GM19463 (cell line): ENCODE data around the gene APOB.

ENCODE experiments used
- ATAC-seq: cut with Tn5 transposase; IDR thresholded peaks from one replicate; pipeline ENCODE4 v1.9.1; 2021; ENCODE audit warnings: mild to moderate bottlenecking, moderate library complexity; ENCODE audit not compliant: unreplicated experiment

Gene APOB

DNA sequence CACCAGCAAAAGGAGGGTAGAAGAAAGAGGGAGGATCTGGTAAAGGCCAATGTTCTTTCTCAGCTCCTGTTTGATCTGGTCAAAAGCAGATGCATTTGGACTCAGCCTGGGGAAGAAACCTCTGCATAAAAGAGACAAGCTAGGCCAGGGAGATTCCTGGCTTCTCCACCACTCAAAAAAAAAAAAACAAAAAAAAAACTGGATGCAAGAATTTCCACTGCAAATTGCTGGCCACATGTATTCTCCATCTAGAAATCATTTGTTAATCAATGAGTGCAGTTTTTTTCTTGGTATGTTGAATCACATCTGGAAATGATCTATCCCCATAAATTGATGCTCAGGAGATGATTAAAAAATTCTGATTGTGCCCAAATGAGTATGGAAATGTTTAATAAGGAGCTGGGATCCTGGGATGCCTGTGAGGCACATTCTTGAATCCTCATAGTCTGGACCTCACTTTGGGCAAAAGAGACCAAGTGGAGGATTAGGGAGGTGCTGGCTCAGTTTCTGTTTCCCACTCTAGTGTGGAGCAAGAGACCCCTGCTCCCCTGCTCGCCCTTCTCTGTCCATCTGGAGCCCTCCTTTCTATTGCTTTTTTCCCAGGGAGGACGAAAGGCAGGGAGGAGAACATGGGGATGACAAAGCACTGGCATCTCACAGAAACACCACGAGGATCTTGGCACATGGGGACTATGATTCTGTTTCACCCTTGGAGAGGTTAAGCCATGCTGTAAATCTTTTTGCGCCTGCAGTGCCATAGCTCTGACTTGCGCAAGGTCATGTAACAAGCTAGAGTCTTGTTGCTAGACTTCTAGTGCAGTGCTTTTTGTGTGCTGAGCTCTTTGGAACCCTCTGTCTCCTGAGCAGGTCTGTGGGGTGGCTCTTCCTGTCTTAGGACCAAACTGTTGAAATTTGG lies 57.6 kb downstream of the APOB start:
- no peak for ATAC-seq

DNA sequence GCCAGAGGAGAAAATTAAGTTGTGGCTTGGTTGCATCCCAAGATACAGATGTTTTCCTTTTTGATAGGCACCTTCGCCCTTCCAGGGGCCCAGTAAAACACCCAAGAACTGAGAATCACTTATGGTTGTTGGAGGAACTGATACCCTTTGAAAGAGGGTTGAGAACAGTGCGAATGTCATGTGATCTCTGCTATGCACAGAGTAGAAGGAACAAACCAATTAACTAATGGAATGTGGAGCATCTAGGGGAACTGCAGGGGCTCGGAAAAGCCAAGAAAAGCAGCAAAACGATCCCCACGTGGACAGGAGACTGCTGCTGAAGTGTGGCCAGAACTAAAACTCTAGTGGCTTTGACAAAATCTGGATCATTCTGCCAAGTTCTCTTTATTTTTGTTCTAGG lies 58.8 kb downstream of the APOB start:
- no peak for ATAC-seq

DNA sequence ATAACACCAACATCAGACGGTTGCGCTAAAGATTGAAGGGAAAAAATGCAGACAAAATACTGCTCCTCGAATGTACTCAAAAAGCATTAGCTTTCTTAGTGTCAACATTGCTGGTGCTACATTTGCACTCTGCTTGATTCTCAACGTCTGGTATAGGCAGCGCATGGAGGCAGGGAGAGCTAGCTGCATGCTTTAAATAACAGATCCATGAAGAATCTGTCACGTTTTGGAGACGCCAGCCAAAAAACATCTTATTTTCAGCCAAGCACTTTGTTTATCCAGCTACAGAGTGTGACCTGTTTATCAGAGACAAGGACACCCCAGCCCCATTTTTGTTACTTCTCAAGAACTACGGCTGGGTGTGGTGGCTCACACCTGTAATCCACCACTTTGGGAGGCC lies 59.5 kb downstream of the APOB start:
- no peak for ATAC-seq

DNA sequence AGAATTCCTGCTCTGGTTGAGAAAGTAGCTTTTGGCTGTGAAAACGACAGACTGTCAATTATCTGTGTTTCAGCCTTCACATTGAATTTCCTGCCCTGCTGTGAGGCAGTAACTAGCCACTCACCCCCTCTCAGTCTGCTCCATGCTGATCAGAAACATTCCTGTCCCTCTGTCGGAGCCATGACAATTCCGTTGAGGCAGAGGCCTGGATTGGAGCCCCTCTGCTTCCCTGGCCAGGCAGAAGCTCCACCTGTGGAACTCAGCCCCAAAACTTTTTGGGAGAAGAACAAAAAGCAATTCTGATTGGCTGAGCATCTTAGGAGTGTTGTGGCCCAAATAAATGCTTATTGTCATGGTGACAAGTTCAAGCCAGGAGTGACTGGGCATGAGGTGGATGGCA lies 60.0 kb downstream of the APOB start:
- no peak for ATAC-seq

DNA sequence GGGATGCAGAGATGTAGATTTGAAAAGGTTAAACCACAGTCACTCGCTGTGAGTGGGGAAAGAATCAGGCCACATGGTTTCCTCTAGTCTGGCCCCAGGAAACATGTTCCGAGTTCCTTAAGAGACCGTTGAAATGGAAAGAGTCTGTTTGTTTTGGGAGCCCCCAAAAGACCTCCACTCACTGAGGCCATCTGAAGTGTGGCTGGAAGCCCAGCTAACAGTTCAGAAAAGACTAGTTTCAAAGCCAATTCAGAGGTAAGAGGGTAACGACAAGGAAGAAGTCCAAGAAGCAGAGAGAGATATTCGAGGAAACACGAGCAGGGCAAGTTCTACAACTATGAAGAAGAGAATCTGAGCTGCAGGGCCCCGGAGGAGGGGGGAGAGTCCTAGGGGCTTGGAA lies 61.0 kb downstream of the APOB start:
- no peak for ATAC-seq

DNA sequence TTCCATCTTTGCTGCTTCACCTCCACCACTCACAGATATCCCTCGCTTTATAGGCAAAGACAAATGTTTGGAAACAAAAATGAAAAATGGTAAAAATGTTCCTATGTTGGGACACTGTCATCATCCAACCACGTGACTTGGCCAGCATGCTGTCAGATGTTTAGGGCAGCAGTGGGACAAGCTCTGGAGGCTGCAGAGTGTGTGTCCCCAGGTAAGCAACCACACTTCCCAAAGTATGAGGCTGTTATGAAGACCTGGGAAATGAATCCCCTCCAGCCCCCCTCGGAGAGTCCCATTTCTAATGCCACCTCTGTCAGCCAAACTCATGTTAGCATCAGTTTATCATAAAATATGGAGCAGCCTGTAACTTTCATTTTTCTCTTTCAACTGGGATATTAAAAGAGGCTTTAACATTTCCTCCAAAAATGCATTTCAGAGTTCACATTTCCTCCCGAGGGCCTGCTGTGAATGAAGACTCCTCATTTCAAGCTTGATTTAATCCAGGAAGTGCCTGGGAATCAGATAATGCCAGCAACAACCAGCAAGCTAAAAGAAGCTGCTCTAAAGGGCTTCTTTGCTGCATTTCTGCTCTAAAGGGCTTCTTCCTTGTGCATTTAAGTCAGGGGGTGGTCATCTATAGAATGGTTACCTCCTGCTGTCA lies 66.2 kb downstream of the APOB start:
- no peak for ATAC-seq

DNA sequence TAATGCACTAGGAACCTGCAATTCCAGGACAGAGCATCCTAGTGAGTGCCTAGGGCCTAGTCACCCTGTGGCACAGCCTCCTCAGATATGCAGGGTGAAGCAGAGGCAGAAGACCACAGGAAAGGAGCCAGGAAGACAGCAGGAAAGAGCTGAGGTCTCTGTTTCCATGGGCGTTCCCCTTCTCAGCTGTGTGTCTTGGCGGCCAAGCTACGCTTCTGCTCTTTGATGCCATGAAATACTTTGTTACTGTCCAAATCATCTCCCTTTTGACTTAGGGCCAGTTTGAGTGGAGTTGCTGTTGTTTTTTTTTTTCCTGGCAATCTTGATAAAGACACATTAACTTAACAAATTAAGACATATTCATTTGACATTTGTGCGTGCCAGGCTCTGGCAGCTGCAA lies 67.3 kb downstream of the APOB start:
- no peak for ATAC-seq

DNA sequence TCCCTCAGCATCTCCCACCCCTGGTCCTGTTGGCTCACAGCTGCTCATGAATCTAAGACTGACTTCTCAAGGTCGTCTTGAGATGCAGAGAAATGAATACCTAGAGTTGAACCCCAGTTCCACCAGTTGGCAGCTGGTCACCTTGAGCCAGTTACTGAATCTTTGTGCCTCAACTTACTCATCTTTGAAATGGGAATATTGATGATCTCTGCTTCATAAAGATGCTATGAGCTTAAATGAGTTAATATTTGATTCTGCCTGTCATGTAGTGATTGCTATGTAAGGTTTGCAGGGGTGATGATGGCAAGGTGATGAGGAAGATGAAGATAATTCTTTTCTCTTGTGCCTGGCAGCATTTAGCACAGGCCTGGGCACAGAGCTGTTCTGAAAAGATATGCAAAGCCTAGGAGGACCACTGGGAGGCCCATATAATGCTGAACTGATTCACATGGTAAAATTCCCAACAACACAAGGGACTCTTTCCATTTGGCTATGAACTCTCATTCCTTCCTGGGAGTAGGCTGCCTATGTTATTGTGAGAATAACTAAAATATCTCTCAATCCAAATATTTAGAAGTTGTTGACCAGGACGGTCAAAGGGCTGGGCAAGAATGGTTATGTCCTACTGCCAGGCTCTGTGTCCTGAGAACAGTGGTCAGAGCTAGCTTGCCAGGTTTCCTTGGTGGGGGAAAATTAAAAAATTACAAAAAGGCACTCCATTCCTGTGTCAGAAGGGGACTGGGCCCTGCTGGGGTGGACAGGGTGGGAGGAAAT lies 70.9 kb downstream of the APOB start:
- no peak for ATAC-seq

DNA sequence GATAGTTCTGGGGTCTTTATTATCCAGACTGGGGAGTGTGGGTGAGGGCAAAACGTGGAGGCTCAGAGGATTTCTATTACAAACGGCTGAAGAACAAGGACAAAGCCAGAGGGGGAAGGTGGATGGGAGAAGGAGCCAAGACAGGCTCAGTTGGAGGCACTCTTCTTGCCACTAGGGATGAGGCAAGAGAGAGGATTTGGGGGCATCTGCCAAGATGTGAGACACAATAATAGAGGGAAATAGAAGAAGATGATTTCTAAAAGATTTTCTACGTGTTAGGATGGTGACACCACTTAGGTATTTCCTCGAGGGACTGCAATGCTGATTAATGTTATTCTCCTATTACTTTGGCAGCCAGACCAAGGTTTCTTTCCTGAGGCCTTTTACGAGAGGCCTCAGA lies 71.8 kb downstream of the APOB start:
- no peak for ATAC-seq

DNA sequence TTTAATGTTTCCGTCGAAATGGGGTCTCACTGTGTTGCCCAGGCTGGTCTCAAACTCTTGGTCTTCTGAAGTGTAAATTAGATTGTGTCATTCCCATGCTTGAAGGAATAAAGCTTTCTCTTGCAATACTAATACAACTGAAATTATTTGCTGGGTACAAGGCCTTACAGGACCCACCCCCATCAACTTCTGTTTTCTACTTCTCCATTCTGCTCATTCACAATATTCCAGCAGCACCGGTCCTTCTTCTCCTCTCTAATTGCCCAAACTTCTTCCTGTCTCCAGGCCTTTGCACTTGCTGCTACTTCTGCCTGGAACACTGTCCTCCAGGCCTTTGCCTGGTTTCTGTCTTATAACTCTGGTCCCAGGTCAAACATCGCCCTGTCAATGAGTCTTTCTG lies 73.8 kb downstream of the APOB start:
- no peak for ATAC-seq

DNA sequence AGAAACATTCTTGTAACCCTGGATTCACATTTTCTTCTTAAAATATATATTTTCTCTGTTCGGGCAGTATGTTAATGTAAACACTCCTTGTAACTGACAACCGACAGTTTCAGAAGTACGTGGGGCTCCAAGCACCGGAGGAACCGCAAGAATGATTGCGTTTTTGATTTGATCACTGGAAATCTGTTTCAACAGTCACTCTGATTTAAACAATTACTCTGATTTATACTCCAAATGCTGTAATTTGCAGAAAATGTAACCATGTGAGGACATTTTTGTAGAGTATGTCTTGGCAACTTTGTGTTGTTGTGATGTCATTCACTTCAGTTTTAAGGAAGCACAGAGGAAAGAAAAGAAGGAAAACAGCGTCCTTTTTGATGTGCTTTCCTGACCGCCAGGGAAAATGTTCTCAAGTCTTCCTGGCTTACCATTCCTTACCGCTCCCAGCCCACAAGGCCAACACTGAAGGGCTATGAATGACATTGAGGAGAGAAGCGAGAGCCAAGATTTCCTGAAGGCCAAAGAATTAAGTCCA lies 77.7 kb downstream of the APOB start:
- ATAC-seq: no peak

DNA sequence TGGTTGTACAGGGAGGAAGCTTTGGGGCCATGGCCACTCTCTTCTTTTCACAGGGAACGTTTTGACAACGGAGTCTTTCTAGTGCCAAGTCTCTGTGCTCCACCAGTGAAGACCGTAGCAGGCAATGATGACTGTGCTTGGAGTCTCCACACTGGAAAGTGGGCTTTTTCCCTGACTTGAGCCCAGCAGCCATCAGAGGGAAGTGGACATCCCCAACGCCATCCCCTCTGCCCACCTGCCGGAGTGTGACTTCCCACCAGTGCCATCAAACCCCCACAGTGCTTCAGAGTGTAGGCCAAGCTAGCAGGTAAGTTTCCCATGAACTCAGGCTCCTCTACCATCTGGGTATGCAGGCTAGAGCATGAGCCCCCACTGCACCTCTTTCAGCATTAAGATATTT lies 78.7 kb downstream of the APOB start:
- no peak for ATAC-seq

DNA sequence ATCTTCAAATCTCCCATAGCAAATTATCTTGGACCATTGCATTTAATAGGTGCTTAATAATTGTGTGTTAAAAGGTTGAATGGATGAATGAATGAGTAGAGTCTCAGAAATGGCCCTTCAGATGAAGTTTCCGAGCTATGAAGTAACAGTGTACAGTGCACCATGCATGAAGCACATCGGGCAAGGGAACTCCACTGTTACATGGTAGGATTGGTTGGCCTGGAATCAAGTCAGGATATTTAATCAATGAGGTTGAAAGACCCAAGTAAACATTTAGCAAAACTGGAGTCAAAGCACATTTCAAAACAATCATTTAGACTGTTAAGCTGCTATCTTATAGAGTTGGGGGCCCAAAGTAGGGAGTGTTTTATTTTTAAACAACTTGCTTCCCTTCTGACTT lies 80.0 kb downstream of the APOB start:
- no peak for ATAC-seq

DNA sequence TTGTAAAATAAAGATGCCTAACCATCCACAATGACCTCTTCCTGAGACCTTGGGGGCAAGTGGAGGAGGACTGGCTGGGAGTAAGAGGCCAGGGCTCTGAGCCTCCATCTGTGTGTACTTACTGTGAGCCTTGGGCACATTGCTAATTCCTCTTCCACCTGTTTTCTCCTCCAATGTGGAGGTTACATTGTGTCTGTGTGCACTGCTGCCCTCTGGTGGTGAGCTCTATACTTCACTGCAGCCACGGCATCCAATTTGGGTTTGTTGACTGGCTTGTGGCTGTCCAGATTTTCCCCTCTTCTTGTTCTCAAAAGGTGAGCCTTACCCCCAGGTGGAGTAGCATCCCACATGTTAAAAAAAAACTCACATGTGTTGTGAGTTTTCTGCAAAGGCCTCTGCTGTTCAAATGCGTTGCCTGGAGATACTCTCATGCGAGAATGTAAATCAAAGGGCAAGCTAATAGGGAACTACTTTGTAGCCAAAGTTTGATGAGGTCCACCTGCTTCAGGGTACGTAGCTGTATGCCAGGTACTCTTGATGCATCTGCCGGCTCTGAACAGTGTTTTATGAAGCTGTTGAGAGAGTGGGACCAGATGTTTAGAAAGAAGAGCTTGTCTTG lies 80.8 kb downstream of the APOB start:
- peak; percentile 79 for ATAC-seq

DNA sequence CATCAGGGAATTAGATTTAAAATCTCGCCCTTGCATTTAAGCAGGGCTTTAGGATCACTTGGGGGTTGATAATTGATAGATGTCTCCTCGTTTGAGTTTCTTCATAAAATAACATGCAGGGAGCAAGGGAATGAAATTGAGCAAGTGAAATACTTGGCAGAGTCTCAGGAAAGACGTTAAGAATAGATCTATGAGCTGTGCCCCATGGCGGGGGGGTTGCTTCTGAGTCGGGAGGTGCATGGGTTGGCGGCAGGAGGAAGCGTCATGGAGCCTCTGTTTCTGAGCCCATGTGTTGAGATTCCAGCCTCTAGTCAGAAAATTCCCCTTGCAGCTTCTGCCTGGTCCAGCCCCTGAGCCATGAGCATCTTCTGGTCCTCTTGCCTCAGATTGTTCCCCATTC lies 82.0 kb downstream of the APOB start:
- no peak for ATAC-seq

DNA sequence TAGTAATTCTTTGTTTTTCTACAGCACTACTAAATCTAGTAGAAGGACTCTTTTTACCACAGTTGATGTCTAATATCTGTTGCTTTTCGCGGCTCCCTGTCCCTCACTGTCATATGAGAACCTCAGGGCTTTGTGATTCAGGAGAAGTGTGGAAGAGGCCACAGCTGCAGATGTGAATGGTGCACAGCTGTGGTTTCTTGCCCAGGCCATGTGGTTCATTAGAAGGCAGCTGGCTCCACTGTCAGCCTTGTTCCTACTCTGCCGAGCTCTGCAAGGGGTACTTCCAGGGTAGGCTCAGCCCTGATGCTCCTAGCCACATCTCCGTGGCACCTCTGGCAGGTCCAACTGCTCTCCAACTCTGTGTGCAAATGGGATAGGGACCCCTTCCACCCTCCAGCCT lies 83.9 kb downstream of the APOB start:
- no peak for ATAC-seq

DNA sequence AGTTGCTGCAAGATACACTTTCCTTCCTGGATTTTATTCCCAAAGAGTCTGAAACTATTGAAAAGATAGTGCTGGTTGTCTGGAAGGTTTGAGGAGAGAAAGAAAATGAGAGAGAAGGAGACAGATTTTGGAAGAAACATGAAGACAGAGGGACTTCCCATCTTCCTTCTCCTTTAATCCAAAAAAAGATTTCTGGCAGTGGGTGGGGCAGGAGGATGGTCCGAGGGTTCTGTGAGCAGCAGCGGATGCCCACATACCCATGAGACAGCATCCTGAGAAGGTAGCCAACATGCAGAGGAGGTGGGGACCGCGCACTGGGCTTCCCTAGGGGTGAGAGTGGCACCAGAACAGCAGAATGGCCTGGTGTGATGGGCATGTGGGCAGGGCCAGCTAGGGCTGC lies 84.6 kb downstream of the APOB start:
- ATAC-seq: no peak

DNA sequence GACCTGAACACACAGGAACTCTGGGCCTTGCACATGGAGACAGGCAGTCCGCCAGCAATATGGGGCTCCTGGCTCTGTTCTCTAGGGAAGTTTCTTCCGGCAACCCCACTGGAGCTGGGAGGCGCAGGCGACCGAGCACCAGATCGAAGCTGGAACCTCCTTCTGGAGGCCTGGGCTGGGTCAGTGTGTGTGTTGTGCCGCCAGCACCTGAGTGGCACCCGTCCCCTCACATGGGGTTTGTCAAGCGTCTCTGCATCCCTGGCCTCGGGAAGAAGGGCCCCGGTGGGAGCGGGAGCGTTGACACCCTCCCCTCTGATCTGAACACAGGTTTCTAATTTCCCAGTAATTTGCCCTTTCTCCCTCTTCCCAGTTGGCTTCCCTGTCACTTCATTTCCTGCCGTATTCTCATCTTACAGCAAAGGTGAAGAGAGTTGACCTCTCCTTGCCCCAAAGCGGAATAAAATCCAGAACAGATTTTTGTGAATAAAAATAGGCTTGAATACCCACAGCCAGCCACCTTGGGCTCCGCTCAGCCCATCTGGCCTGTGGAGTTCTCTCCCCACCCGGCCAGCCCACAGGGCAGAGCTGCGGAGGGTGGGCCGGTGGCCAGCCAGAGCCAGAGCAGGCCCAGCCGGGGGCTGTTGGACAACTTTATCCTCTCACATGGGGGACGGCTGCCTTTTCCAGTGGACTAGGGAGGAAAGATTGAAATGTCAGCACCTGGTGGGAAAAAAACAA lies 85.9 kb downstream of the APOB start:
- no peak for ATAC-seq

DNA sequence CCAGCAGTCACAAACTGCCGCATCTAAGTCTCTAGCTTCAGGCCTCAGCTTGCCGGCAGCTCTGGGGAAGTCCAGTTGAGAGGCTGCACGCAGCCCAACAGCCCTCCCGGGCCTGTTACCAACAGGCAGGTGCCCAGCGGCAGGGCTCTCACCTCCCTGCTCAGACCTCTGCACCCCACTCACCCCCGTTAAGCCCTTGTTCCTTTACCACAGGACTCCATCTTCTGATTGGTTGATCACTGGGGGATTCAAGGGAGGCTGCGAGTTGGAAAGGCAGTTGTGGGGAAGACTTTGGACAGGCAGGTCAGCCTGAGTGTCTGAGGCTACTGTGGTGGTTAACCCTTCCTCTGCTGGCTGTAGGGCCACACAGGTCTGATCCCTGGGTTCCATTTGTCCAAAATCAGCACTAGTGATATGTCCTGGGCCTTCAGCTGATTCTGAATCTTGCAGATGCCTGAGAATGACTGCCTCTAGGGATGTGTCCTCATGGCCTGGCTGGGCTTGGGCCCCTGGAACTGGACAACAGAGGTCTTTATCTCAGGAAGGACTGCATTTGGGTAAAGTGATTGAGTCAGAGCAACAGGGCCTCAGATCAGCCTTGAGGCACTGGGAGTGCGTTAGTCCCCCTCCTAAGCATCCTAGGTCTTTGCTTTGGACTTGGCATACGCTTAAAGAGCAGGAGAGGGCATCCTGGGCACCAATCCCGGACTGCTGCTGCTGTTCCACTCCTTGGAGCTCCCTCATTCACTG lies 88.4 kb downstream of the APOB start:
- ATAC-seq: no peak
